Mononuclear cell (primary cell): ENCODE results near the gene USF3. TPM values are rescaled to one million over a fixed set of nuclear protein-coding genes. Genes with fewer than 3 reads are reported as not detected.
"Not testable (repeated sequence)": the region's sequence is repeated elsewhere in the genome, so short reads cannot be mapped to it uniquely, and the experiment has no call there.

ENCODE experiments used
- H3K27me3 ChIP-seq: 2 replicates; pipeline ENCODE4 v1.6.0; 2011; ENCODE audit warnings: low read length, control low read depth; ENCODE audit not compliant: insufficient read depth
- H3K4me1 ChIP-seq: 2 replicates; pipeline ENCODE4 v1.5.1; 2011; ENCODE audit warnings: mild to moderate bottlenecking, low read length, control low read depth; ENCODE audit not compliant: insufficient read depth
- H3K4me3 ChIP-seq: 2 replicates; pipeline ENCODE4 v1.5.1; 2011; ENCODE audit warnings: mild to moderate bottlenecking, low read length, moderate library complexity
- H3K9me3 ChIP-seq: 2 replicates; pipeline ENCODE4 v1.5.1; 2011; ENCODE audit warnings: low read depth, mild to moderate bottlenecking, control low read depth, low read length
- total RNA-seq: library from RNA; depleted of rRNA; stranded (reverse); fragments of >200 nt; gene quantifications from one replicate; pipeline ENCODE4 v1.2.3, GENCODE V29; 2012

Gene USF3
- total RNA-seq, 1 donor = 52.1 TPM

DNA sequence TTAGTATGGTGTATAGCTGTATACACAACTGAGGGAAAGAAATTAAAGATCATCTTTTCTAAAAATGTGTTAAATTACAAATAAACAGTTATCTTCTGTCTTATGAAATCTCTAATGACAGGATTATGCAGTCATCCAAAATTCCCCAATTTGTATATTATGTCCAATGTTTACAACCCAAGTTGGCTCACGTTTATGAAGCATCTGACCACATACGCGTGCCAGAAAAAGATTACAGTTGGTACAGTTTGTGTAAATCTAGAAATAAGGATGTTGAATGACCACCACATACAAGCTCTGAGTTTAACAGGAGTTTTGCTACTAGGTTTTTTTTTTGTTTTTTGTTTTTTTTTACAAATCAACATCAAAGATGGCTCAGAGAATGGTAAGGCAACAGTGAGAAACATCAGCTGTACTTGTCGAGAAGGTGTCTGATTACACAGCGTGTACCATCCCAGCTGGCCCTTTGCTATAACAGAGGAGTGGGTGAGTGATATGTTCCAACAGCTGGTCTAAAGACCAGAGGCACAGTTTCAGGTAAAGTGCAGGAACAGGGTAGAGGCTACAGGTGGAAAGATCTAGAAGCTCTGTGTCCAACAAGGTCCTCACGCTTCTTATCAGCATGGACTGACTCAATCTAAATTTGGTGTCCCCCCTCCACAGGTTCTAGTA, 47.1 kb downstream of the USF3 start:
- Histone ChIP-seq H3K4me3 (no peak overlapping the region), H3K27me3 (no peaks in the 10 kb centered on the region), H3K4me1 (no peaks in the 10 kb centered on the region), H3K9me3 (peaks cover 22% of the 10 kb centered on the region)

DNA sequence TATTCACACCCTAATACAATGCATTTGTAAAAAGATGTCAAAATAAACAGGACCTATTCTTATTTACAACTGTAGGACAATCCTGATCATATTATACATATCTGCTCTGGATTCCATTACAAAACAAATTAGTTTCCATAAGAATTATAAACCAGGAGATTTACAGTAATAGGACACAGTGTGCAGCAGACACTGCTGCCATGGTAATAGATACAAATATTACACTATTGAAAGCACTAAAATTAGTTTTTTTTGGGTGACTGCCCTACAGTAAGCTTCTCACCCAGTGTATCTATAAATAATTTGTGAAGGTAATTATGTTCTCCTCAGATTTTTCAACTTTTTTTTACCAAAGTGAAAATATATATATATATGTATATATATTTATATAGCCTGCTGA, 47.9 kb downstream of the USF3 start:
- no peaks in the 10 kb centered on the region for H3K27me3 ChIP-seq
- no peaks in the 10 kb centered on the region for H3K4me1 ChIP-seq
- H3K4me3 ChIP-seq = no peak overlapping the region
- peaks cover 30% of the 10 kb centered on the region for H3K9me3 ChIP-seq

DNA sequence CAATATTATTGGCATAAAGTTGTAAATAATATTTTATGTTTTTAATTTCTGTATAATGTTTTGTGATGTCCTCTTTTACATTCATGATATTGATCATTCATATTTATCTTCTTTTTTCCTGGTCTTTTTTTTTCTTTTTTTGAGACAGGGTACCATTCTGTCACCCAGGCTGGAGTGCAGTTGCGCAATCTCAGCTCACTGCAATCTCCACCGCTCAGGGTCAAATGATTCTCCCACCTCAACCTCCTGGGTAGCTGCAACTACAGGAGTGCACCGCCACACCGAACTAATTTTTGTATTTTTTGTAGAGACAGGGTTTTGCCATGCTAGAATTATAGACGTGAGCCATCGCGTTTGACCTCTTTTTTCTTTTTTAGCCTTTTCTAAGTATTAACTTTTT, 52.9 kb downstream of the USF3 start:
- no peaks in the 10 kb centered on the region for H3K4me1 ChIP-seq
- H3K27me3 ChIP-seq = no peaks in the 10 kb centered on the region
- peaks cover 30% of the 10 kb centered on the region for H3K9me3 ChIP-seq
- H3K4me3 ChIP-seq = no peak overlapping the region

DNA sequence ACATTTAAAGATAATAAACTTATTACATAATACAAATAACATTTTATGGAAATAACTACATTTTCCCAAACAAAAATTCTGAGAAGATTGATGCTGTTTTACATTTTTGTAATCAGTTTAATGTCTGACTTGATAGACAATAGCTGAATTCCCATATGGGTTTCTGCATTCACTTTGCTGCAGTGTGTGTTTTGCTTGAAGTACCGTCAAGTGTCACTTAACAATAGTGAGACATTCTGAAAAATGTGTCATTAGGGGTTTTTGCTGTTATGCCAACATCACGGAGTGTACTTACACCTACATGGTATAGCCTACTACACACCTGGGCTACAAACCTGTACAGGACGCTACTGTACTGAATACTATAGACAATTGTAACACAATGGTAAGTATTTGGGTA, 57.5 kb downstream of the USF3 start:
- Histone ChIP-seq H3K4me3 (no peak overlapping the region), H3K4me1 (no peaks in the 10 kb centered on the region), H3K9me3 (peaks cover 4% of the 10 kb centered on the region), H3K27me3 (no peaks in the 10 kb centered on the region)

DNA sequence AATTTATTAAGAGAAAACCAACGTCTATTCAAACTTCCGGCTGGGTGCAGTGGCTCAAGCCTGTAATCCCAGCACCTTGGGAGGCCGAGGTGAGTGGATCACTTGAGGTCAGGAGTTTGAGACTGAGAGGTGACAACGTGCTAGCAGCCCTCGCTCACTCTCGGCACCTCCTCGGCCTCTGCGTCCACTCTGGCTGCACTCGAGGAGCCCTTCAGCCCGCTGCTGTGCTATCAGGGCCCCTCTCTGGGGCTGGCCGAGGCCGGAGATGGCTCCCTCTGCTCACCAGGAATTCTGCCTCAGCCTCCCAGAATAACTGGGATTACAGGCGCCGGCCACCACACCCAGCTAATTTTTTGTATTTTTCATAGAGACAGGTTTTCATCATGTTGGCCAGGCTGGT, 58.7 kb downstream of the USF3 start:
- no peaks in the 10 kb centered on the region for H3K9me3 ChIP-seq
- no peak overlapping the region for H3K4me3 ChIP-seq
- no peaks in the 10 kb centered on the region for H3K4me1 ChIP-seq
- no peaks in the 10 kb centered on the region for H3K27me3 ChIP-seq

DNA sequence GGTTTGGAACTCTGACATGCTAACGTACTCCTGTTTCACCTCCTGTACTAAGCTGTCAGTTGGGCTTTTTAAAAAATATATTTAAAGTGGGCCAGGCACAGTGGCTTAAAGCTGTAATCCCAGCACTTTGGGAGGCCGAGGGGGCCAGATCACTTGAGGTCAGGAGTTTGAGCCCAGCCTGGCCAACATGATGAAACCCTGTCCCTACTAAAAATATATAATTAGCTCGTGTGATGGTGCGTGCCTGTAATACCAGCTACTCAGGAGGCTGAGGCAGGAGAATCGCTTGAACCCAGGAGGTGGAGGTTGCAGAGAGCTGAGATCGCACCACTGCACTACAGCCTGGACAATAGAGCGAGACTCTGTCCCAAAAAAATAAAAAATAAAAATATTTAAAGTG, 60.4 kb downstream of the USF3 start:
- H3K27me3 ChIP-seq, H3K4me1 ChIP-seq, H3K4me3 ChIP-seq, H3K9me3 ChIP-seq: not testable (repeated sequence)

DNA sequence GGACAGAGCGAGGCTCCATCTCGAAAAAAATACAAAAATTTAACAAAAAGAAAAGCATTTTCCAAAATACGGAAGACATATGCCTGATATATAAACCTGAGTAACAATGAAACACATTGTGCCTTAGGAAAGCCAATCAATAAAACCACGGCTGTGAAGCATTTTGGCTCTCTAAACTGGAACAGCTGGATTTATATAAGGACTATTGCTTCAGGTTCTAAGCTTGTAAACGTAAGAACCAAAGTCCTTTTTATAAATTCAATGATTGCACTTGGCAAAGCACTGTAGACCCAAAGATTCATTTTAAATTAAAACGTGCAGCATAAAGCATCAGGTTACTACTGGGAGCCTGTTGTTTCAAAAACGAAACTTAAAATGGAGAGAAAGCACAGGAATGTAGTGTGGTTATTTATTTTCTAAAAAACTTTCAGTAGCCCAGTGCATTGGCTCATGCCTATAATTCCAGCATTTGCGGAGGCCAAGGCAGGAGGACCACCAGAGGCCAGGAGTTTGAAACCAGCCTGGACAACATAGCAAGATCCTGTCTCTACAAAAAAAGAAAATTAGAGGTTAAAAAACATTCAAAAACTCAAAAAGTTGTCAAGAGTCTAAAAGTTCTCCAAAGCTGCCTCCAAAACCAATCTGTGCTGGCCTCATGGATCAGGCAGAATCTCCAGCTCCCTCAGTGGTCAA, 61.5 kb downstream of the USF3 start:
- H3K4me3 ChIP-seq = no peak overlapping the region
- H3K4me1 ChIP-seq = peaks cover 12% of the 10 kb centered on the region
- H3K27me3 ChIP-seq = no peaks in the 10 kb centered on the region
- H3K9me3 ChIP-seq = no peaks in the 10 kb centered on the region

DNA sequence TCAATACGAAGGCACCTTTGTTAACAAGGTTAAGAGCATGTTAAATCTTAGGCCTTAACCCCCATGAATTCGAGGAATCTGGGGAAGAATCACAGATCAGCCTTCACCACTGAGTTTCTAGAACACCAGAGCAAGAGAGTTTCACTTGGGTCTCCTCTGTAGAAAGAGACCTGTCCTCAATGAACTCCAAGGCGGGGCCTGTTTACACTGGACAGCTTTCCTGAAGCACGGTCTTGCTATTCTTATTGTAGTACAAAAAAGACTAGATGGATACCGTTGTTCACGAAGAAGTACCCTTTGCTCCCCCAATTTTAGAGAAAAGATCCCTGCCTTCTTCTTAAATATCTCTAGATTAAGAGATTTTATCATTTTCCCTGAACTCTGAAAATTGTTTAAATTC, 64.9 kb downstream of the USF3 start:
- Histone ChIP-seq H3K27me3 (no peaks in the 10 kb centered on the region), H3K4me3 (no peak overlapping the region), H3K4me1 (peaks cover 24% of the 10 kb centered on the region), H3K9me3 (no peaks in the 10 kb centered on the region)

DNA sequence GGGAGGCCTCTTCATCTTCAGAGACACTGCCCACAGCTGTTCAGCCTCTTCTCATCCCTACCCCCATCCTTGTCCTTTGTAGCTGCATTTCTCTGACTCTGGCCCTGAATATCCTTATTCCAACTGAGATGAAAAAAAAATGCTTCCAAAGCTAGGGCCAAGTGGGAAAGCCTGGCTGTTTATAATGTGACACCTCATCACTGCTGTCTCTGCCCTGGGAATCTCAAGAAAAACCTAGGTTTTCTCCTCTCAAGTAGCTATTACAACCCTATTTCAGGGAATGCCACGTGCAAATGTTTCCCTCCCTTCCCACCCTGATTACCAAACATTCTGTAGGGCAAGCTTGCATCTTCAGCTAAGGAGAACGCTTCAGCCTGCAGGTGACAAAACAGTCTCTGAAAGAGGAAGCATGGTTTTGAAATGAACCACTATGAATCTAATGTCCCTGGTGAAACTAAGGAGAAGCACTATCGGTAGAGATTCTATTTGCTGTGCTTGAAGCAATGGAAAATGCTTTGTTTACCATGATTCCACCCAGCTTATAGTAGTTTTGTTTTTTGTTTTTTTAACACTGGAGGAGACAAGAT, 65.4 kb downstream of the USF3 start:
- no peaks in the 10 kb centered on the region for H3K27me3 ChIP-seq
- H3K4me3 ChIP-seq = no peak overlapping the region
- no peaks in the 10 kb centered on the region for H3K9me3 ChIP-seq
- peaks cover 29% of the 10 kb centered on the region for H3K4me1 ChIP-seq

DNA sequence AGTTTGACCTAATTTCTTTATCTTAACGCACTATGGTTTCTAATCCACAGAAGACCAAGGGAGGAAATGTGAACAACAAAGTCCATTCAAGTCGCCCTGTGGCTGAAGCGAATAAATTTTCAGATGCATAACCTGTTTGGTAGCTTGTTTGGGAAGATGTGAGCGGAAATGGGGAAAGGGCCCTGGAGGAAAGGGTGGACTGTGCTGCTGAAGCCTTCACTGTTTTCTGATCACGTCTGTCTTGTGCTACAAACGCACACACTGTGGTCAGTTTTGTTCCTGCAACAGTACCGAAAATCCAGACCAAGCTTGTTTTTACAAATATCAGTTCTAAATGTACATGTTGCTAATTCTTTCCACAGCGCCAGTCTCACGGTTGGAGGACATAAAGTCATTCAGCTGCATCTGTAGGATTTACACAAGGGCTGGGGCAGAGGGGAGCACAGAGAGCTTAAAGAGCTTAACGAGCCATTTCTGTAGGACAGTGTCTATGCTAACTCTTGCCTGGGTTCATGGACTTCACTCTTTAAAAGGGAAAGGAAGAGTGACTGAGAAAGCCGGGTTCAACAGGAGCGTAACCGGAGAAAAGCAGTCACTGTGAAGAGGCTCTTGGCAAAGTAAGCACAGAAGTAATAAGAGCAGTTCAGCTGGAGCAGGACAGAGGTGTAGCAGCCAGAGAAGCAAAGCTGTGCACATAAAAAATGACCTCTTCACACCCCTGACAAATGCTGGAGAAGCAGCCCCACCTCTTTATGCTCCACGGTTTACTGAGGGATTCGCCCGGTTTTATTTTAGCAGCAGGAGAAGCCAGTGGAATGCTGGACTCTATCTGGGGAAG, 66.6 kb downstream of the USF3 start:
- H3K4me3 ChIP-seq = no peak overlapping the region
- peaks cover 36% of the 10 kb centered on the region for H3K4me1 ChIP-seq
- H3K27me3 ChIP-seq = no peaks in the 10 kb centered on the region
- H3K9me3 ChIP-seq = no peaks in the 10 kb centered on the region

DNA sequence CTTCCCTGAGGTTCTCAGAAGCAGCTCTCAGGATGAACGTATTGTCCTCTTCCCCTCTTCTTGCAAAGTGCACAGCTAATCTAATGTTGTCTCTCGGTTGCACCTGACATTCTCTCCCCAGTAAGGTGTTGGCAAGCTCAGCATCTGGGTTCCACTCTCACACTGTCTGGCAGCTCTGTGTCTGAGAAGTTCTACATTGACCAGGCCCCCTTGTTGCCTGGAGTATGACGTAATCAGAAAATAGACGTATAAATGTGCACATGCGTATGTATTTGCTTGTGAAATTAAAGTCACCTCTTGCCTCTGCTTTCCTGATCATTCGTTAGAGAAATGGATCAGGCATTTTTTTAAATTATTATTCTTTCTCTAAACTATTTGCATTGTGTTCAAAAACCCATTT, 67.7 kb downstream of the USF3 start:
- Histone ChIP-seq H3K27me3 (no peaks in the 10 kb centered on the region), H3K9me3 (no peaks in the 10 kb centered on the region), H3K4me3 (no peak overlapping the region), H3K4me1 (peaks cover 36% of the 10 kb centered on the region)

DNA sequence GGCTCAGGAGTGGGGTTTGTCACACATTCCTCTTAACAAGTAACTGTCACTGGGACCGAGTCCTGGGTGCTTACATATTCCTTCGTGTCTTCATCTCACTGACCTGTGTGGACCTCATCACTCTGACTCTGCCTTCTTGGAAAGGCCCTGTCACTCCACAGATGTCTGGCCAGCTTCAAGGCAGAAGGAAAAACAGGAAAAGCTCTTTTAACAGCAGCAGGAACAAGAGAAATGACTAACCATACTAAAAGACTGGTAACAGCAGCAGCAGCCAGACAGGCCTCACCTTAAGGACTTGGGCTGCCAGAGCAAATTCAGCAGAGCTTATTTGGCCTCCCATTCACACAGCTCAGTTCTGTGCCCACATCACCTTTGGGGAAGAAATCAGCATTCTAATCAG, 68.1 kb downstream of the USF3 start:
- Histone ChIP-seq H3K9me3 (no peaks in the 10 kb centered on the region), H3K27me3 (no peaks in the 10 kb centered on the region), H3K4me3 (no peak overlapping the region), H3K4me1 (peaks cover 36% of the 10 kb centered on the region)

DNA sequence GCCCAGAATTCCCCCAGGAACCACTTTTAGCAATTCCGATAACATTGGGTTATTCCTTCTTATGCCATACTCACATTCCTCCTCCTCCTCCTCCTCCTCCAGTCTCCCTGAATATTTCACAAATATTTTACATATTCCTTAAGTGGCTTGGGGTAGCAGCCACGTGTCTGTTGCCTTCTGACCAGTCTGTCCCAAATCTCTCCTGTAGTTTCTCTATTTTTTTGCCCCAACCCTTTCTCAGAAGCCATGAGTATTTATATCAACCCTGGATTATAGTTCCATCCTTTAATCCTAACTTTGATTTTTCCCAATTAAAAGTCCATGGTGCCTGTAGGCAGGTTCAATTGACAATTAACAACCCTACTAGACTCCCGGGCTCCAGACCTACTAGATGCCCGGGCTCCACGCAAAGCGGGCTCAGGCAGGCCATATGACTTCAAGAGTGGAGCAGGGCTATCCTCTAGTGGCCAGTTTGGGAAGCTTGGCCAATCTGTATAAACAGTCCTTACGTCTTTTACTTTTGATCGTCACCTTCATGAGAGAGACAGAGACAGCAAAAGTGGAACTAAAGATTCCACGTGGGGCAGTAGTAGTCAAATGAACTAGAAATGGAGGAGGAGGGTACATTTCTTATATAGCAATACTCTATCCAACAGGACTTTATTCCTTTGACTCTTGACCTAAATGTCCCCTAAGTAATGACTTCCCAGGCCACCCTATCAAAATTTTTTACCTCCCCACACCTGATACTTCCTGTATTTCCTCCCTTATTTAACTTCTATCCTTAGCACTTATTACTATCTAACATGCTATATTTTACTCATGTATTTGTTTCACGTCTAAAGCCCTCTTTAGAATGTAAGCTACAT, 69.7 kb downstream of the USF3 start:
- Histone ChIP-seq H3K4me1 (peaks cover 36% of the 10 kb centered on the region), H3K27me3 (no peaks in the 10 kb centered on the region), H3K4me3 (no peak overlapping the region), H3K9me3 (no peaks in the 10 kb centered on the region)

DNA sequence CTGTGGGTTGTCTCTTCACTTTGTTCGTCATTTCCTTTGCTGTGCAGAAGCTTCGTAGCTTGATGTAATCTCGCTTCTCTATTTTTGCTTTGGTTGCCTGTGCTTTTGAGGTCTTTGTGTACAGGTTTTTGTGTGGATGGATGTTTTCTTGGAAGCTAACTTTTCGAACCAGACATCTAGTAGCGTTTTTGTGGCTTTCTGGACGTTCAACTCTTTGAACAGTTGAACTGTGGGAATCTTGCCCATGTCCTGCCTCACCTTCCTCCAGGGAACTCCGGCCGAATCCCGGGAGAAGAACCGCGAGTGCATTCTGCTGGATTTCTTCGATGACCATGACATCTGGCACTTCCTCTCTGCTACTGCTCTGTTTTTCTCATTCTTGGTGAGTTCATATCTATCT, 70.6 kb downstream of the USF3 start:
- H3K9me3 ChIP-seq = no peaks in the 10 kb centered on the region
- H3K27me3 ChIP-seq = no peaks in the 10 kb centered on the region
- H3K4me1 ChIP-seq = peaks cover 28% of the 10 kb centered on the region
- H3K4me3 ChIP-seq = peak overlapping the region; percentile 31
